ENCODE data around the gene RAB11FIP4.

Gene RAB11FIP4

GRCh38 chr17:31496097-31496496 lies 104.6 kb downstream of the RAB11FIP4 start:
- no peak overlapping the region for H3K27ac ChIP-seq (ENCODE audit: extremely low read depth, low read depth, low read length)
- ChIA-PET CTCF (no interaction called here), POLR2A (no interaction called here)
- no peaks in the 10 kb centered on the region; the same call in 1 of the 2 replicates for H3K4me1 ChIP-seq (ENCODE audit: control insufficient read depth, insufficient read depth, low read length)
- H3K9me3 ChIP-seq (ENCODE audit: control insufficient read depth, insufficient read depth, low read depth, low read length): no peaks in the 10 kb centered on the region
- H3K4me3 ChIP-seq (ENCODE audit: low read depth, low read length): no peak overlapping the region
- H3K36me3 ChIP-seq (ENCODE audit: control insufficient read depth in 2 of 2, insufficient read depth in 1 of 2, low read length in 2 of 2): no peaks in the 10 kb centered on the region
- TF ChIP-seq PRDM6 (tag by site-specific recombination; IDR thresholded peaks at IDR 0.05) (no peak), ZNF239 (tag by site-specific recombination; IDR thresholded peaks at IDR 0.05) (no peak), ZBTB49 (tag by site-specific recombination; IDR thresholded peaks at IDR 0.05; ENCODE audit: low read depth) (no peak), ZNF488 (tag by site-specific recombination; IDR thresholded peaks at IDR 0.05) (no peak), KLF8 (tag by site-specific recombination; IDR thresholded peaks at IDR 0.05) (no peak), ZBTB11 (tag by site-specific recombination; conservative IDR thresholded peaks at IDR 0.05; ENCODE audit: low read depth) (no peak), ATF2 (tag by site-specific recombination; IDR thresholded peaks at IDR 0.05; ENCODE audit: low read depth) (no peak), ZNF133 (tag by site-specific recombination; IDR thresholded peaks at IDR 0.05) (no peak)

GRCh38 chr17:31496601-31497000 lies 105.1 kb downstream of the RAB11FIP4 start:
- no peak overlapping the region for H3K27ac ChIP-seq (ENCODE audit: extremely low read depth, low read depth, low read length)
- POLR2A ChIA-PET: no interaction called here
- CTCF ChIA-PET: no interaction called here
- no peaks in the 10 kb centered on the region for H3K36me3 ChIP-seq (ENCODE audit: control insufficient read depth in 2 of 2, insufficient read depth in 1 of 2, low read length in 2 of 2)
- H3K9me3 ChIP-seq (ENCODE audit: control insufficient read depth, insufficient read depth, low read depth, low read length): no peaks in the 10 kb centered on the region
- H3K4me1 ChIP-seq (ENCODE audit: control insufficient read depth, insufficient read depth, low read length): no peaks in the 10 kb centered on the region; the same call in 1 of the 2 replicates
- H3K4me3 ChIP-seq (ENCODE audit: low read depth, low read length): no peak overlapping the region
- TF ChIP-seq ZNF146 (tag by site-specific recombination; IDR thresholded peaks at IDR 0.05) (no peak), ZSCAN18 (tag by site-specific recombination; IDR thresholded peaks at IDR 0.05) (no peak)

All from HEK293 (cell line).